OCI-M2 (cell line): ENCODE data around the gene POMGNT1.

Experiments
- DNase-seq: peaks from one replicate; lab custom pipeline; 2025; ENCODE audit not compliant: unreplicated experiment; lab: John Stamatoyannopoulos, UW

POMGNT1 gene

DNA sequence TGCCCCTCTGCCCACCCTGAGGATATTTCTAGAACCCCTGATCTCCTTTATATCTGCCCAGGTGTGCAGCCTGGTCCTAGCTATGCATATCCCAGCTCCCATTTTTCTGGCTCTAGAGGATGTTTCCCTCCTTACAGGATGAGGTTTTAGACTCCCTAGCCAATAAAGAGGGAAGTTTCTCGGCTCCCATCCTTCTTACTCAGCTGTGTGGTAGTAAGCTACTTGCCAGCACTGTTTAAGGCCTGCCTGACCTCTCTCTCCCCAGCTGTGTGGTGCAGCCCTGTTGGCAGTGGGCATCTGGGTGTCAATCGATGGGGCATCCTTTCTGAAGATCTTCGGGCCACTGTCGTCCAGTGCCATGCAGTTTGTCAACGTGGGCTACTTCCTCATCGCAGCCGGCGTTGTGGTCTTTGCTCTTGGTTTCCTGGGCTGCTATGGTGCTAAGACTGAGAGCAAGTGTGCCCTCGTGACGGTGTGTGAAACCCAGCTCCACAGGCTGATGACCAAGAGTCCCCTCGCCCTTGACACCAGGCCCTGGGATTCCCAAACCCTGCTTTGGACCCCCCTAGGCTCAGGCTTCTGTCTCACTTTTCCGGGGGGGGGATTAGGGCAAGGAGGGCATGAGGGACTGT lies 14.2 kb downstream of the POMGNT1 start:
- DNase-seq = no peak

DNA sequence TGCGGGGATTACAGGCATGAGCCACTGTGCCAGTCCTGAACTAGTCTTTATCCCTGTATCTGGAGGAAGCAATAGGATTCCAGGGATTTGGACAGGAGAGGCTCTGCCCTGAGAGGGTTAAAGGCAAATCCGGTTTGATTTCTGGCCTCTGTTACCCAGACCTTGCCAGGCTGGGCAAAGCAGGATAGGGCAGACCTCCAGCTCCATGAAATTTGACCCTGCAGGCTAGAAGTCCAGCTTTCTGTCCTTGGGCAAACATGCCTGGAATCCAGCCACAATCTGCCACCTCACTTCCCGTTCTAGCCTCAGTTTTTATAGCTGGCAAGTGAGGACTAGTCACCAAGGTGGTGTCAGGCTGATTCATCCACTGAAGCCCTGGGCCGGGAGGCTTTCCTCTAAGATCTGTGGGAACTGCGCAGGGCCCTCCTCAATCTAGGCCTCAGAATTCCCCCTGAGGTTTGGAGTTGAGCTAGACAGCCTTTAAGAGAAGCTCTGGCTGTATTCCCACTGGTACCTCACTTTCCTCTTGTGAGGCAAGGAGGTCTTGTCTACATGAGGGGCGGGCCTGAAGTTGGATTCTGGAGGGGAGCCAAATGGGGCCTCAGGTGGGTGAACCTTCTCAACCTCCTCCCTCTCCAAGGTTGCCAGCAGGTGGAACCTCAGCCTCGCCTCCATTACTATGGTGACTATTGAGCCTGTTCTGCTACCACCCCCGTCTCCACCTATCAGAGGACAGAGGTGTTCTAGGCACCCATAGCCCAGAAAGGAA lies 15.0 kb downstream of the POMGNT1 start:
- no peak for DNase-seq

DNA sequence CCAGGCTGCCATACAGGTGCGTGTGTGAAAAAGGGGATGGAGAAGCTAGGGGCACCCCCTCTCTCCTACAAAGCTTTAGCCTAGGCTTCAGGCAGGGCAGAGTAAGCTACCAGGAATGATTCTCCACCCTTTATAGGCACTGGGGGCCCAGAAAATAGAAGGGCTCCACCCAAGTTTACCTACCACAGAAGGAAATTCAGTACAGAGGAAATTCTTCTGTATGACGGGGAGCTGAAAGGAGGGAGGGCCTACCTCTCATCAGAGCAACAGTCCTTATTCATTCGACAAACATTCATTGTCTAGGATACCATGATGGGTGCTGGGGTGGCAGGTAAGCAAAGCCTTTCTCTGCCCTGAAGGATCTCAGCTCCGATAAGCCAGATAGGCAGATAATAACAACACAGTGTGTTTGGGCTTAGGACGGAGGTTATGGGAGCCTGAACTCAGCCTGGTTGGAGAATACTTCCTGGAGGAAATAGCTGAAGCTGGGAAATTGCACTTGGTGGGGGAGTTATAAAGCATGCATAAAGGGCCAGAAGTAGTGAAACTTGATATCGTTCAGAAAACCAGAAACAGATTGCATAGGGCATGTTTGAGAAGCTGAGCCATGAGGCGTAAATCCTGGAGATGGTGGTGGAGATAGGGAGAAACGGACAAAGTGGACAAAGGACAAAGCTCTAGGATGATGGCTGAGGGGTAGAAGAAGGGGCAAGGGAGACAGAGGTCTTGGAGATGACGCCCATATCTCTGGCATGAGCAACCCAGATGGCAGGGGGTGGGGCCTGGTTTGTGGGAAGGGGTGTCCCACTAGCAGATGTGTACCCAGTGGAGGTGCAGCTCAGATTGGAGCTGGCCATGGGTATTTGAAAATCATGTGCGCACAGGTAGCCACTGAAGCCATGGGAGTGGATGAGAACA lies 16.6 kb downstream of the POMGNT1 start:
- no peak for DNase-seq

DNA sequence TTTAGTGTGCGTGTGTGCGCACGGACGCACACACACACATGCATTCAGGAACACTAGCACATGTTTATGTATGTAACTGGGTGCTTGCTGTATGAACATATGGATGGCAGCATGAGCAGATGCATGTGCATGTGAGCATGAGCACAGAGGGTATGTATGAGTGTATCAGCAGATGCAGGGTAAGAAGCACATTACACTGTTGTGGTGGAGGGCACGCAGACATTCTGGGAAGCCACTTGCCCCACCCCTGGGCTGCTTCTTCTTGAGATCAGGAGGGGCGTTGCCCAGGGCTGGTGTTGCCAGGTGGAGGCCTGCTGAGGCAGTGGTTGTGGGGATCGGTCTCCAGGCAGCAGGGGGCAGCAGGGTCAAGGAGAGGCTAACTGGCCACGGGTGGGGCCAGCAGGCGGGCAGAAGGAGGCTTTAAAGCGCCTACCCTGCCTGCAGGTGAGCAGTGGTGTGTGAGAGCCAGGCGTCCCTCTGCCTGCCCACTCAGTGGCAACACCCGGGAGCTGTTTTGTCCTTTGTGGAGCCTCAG lies 18.1 kb downstream of the POMGNT1 start:
- DNase-seq = no peak

DNA sequence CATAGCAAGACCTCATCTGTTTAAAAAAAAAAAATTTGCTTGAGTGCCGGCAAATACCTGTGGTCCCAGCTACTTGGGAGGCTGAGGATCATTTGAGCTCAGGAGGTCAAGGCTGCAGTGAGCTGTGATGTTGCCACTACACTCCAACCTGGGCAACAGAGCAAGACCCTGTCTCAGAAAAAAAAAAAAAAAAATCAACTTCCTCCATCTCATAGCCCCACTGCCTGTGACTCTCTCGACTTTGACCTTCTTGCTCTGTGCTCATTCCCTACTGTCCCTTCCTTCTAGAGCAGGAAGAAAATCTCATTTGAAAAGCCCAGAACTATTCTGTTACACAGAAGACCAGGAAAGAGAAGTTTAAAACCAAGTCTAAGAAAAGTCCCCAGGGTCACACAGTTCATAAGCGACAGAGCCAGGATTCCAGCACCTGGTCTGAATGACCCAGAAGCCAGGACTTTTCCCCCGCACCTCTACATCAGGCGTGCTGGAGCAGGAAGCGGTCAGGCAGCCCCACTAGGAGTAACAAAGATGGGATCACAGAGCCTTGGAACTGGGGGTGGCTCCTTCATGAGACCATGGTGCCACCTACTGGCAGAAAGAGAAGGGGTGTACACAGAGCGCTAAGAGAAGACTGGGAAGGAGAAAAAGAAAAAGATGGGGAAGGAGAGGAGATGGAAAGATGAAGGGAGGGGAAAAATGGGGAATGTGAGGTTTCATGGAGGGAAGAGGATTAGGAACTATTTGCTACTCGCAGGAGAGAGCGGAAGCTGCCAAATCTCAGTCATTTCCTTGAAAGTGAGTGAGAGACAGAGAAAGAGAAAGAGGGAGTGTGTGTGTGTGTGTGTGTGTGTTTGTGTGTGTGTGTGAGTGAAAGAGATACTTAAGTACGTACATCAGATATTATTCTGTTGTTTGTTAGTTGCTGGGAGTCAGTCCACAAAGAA lies 18.8 kb downstream of the POMGNT1 start:
- DNase-seq = no peak

DNA sequence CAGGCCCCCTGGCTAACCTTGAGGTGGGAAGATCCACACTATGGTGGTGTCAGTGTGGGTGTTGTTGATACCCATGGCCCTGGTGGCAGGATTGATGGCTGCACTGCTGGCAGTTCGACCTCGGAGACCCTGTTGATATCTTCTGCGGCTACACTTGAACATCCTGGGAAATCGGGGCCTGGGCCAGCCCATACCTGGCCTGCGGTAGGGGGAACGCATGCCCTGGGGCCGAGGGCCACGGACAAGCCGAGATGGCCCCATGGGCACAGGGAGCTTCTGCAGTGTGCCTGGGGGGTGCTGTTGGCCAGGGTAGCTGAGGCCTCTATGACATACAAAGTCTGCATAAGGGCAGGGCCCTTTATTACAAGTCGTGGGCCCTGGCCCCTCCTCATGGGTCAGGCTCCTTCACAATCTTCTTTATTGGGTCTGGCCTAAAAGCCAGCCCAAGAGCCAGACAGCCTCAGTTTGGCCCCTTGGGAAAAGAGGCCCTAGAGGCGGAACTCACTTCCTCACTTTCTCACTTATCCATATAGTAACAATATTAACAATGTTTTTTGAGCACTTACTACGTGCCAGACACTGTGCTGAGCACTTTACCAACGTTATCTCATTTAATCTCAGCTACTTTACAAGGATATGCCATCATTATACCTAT lies 21.9 kb downstream of the POMGNT1 start, which contains the start of gene P3R3URF:
Gene P3R3URF, minus strand, starts transcription at position 278 of the 655 bp plus-strand sequence. Its CDS starts 17 bp downstream, at position 261.
- no peak for DNase-seq

DNA sequence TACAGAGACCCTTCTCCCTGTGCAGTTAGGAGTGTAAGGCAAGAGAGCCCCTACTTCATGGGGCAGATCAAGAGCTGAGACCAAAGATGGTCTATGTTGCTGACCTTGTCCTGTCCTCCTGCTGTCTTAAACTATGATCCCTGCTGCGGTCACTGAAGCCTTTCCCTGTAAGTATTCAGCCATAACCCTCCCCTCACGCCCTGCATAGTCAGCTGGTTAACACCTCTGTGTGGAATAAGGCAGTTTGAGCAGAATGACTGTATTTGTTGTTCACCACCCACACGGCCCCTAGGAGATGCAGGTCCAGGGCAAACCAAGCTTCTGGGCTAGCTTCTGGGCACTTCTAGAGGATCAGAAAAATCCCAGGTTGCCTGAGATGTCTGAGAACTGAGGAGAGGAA lies 23.0 kb downstream of the POMGNT1 start:
- no peak for DNase-seq

DNA sequence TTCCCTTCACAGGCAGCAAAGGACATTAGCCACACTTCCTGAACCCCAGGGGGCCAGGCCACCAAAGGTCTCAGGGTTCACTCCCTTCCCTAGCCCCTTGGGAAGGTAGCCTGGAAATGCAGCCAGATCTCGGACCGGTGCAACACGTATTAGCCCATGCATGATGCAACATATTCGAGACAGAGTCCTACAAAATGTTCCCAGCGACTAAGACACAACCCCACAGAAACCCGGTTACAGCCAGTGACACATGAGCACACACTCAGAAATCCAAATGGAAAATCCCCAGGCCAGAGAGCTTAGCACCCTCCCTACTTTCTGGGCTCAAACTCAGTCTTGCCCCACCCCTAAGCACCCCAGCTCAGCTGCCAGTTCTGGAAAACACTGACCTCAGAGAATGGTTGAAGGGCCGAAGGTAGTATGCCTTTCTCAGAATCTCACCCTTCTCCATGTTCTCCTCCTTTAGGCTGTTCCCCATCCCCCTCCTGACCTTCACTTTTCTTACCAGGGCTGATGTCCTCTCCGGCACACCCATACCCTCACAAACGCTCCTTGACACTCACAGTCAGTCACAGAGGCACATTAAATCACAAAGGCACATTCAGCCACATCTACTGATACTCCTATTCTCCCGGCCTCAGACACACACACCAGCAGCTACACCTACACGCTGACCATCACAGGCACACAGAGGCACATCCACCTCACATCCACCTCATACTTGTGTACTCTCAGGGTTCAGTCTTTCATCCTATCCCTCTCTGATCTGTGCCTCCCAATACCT lies 23.6 kb downstream of the POMGNT1 start, which contains the start of gene TSPAN1:
Gene TSPAN1, plus strand, starts transcription at position 640 of the 784 bp plus-strand sequence. CDS start 6,021 bp downstream, outside the sequence.
- DNase-seq = no peak

DNA sequence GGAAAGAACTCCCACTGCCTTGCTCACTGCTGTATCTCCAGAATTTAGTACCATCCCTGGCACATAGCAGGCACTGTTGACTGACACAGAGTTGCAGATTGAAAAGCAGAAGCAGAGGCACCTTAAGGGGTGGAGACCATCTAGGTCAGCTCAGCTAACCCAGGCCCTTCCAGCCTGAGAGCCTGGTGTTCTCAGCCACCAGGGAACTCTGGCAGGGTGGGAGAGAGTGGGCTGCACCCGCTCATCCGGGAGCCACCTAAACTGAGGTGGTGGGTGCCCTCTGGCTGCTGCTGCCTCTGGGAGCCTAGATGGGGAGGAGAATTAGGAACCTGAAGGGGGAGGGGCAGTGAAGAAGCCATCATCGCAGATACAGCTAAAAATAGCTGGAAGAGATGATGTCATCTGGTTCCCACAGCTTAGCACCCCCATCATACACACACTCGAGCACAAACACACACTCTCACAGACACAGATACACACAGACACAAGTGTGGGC lies 24.8 kb downstream of the POMGNT1 start:
- DNase-seq = no peak

DNA sequence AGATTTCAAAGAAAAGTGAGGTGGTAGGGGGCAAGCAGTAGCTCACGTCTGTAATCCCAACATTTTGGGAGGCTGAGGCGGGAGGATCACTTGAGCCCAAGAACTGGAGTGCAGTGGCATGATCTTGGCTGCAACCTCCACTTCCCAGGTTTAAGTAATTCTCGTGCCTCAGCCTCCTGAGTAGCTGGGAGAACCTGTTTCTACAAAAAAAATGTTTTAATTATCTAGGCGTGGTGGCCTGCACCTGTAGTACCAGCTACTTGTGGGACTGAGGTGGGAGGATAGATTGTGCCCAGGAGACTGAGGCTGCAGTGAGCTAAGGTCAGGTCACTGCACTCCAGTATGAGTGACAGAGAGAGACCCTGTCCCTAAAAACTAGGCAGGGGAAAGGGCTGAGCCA lies 25.9 kb downstream of the POMGNT1 start:
- no peak for DNase-seq

DNA sequence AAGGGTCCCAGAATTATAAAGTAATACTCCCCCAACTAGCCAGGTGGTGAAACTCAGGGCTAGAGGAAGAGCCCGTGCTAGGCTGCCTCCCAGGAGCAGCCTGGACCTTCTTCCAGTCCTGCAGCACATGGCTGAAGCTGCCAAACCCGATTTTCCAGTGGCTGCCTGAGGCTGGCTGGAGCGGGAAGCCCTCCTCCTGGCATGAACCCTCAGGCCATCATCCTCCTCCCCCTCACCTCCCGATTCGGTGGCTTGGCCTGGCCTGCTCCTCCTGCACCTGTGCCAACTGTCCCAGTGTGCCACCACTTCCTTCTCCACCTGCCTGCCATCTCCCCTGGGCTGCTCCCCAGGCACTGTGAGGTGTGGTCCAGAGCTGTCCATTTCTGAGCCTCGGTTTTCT lies 26.4 kb downstream of the POMGNT1 start:
- no peak for DNase-seq

DNA sequence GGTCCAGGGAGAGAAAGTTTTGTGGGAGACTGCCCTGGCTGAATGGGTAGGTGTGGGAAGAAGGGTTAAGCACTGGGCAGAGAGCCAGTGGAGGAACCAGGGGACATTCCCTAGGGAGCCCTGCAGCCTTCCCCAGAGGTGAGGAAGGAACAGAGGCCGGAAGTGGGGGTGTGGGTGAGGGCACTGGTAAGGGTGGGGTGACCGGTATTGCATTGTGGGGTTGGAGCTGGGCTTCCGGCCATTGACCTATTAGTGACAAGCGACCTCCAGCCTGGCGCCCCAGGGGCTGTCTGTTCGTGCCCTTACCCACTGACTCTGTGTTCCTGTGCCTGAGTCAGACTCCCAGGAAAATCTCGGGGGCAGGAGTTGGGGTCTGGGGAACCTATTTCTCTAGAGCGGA lies 26.9 kb downstream of the POMGNT1 start:
- no peak for DNase-seq

DNA sequence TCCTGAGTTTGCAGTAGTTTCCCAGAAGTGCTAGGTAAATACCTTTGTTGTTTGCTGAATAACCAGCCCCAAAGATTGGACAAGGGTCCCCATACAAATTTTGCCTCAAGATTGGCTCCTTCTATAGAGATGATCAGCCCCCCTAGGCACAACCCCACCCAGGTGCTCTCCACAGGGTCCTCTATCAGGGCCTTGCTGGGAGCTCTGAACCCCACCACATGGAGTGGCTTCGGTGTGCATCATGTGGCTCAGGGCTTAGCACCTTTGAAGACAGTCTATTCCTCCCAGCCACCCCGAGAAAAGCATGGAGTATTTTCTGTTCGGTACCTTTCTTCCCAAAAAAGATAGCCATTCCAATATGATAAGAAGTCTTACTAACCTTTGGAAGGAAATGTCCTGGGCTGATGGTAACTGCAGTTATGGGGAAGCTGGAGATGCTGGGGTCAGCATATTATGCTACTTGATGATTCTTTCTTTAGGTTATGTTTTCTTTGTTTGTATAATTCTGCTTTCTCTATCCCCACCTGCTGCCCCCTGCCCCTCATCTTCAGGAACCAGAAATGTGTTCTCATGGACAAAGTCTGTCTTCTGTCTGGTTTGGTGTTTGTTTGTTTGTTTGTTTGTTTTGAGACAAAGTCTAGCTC lies 28.3 kb downstream of the POMGNT1 start:
- no peak for DNase-seq

DNA sequence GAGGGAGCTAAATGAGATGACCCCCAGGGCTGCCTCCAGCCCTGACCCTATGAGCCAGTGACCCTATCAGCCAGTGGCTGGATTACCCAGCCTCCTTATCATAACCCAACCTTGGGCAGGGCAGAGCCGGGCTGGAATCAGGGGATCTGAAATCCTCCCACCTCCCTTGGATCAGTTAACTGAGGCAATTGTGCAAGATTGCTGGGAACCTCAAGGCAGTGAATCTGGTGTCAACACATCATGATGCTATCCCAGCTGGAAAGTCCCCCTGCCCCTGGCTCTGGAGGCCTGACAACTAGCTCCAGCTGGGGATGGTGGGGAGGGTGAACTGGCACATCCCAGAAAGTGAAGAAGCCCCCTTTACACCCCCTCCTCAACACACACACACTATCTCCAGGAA lies 29.8 kb downstream of the POMGNT1 start:
- DNase-seq = no peak

DNA sequence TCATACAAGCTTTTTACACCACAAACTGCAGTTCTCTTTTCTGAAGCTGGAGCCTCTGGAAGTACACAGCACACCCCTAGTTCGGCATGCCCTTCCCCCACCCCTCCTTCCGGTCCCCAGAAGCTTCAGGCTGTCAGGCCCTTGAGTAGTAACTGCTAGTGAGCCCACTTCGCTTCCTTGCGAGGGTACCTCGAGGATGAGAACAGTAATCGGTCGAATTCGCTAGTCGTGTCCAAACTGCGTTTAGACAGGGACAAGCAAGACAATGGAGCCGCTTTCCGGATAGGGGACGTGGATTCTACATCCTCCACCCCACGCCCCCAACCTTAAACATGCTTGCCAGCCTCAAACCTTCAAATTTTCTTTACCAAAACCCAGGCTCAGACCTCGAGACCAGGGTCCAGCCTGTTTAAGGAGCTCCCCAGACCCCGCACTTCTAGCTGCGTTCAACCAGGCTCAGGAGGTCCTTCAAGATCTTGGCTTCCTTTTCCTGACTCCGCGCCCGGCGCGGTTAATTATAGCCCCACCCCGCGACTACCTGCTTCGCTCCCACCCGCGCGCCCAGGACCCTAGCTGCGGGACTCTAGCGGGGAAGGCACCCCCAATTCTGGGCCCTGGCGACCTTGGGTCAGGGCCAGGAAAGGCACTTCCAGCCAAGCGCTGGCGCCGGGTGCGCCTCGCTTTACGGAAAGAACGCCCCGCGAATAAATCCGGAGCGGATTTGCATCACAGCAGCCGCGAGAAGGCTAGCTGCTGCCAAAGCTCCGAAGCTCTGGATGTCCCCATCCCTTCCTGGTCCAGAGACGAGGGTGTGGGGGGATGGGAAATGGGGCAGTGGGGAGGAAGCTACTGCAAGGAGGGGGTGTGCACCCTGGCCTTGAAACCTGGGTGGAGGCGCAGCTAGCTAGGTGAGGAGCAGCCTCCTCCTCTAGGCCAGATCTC lies 31.4 kb downstream of the POMGNT1 start:
- no peak for DNase-seq

DNA sequence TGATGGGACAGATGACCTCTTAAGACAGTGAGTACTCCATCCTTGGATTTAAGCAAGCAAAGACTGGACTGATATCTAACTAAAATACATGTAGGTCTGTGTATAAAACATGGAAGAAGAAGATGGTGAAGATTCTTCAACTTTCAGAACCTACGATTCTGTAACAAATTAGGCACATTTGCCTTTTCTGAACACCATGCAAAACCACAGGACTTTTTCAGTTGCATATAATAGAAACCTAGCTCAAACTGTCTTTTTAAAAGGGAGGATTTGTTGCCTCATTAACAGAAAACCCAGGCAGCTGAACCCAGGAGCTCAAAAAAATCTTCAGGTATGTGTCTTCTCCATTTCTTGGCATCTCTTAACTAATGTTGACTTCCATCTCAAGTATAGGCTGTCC lies 38.0 kb downstream of the POMGNT1 start:
- no peak for DNase-seq

DNA sequence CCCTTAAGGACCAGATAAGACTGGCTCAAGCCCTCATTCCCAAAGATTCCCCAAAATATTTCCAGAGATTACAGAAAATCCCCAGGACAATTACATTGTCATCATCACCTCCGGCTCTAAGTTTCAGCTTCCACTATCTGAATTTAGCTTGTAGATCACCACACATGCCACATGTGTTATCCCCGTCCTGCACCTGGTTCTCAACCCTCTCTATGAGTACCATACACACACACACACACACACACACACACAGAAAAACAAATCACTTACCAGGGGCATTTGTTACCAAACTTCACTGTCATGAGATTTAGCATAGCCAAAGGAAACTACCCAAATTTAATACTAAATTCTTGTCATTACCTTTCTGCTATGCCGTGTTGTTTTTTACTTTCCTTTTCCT lies 38.7 kb downstream of the POMGNT1 start:
- DNase-seq = no peak
